ENCODE results near the gene ANXA7. TPM values are rescaled to one million over a fixed set of nuclear protein-coding genes. Genes with fewer than 3 reads are reported as not detected.
A peak's percentile ranks its signal among the peaks of the same experiment; 100 is the strongest.

The ANXA7 gene
- total and polyA plus RNA-seq, 2 donors, result 54.0 to 103 TPM

DNA sequence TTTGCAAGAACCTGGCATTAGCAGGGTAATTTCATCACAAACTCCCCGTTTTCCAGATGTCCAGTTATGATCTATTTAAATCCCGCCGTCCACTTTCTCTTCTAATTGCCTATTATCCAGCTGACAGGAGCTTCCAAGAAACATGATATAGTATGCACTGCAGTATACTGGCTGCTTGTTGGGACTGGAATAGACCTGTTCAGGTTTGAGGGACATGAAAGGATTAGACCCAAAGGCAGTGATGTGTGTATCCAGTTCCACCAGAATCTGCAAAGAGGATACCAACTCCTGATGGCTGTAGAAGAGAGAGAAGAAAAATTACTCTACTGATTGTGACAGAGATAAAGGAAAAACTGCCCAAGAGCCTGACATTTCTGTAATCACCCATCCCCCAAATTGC is 10.6 kb upstream of the ANXA7 start:
- no peak overlapping the region for H3K4me3 ChIP-seq (ENCODE audit: low read depth, low read length)
- 76% methylated on average over 3 of the region's 3 CpGs for WGBS
- no peak overlapping the region for H3K27ac ChIP-seq (ENCODE audit: low read depth)
- no peak for DNase-seq (ENCODE audit: extremely low spot score)
- no peaks in the 10 kb centered on the region for H3K36me3 ChIP-seq (ENCODE audit: insufficient read depth)
- H3K4me1 ChIP-seq (ENCODE audit: insufficient read depth), result no peaks in the 10 kb centered on the region

DNA sequence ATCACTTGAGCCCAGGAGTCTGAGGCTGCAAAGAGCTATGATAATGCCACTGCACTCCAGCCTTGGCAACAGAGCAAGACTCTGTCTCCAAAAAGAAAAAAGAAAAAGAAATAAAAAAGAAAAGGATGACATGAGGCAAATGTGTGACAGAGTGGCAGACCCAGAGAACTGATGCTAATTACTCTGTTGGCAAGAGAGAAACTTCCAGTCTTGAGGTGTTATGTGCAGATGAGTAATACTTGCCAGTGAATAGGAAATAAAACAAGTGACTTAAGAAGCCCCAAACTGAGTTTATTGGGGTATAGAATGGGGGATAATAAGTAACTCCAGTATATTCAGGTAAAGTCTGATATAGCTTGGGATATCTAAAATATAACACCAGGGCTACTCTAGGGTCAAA is 9.5 kb upstream of the ANXA7 start:
- no peak overlapping the region for H3K27ac ChIP-seq (ENCODE audit: low read depth)
- H3K4me1 ChIP-seq (ENCODE audit: insufficient read depth), result no peaks in the 10 kb centered on the region
- no peak for DNase-seq (ENCODE audit: extremely low spot score)
- no peak overlapping the region for H3K4me3 ChIP-seq (ENCODE audit: low read depth, low read length)
- H3K36me3 ChIP-seq (ENCODE audit: insufficient read depth), result no peaks in the 10 kb centered on the region

DNA sequence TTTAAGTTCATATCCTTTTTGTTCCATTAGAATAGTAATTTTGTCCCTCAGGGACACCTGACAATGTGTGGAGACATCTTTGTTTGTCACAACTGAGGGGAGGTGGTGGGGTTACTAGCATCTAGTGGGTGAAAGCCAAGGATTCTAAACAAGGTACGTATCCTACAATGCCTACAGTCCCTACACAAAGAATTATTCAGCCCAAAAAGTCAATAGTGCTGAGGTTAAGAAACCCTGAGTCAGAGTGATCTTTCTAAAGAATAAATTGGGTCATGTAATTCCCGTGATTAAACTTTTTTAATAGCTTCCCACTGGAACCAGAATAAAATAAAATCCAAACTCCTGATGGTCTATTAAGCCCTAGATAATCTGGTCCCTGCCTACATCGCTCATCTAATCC is 2.7 kb upstream of the ANXA7 start:
- Histone ChIP-seq H3K36me3 (ENCODE audit: insufficient read depth) (no peaks in the 10 kb centered on the region), H3K27ac (ENCODE audit: low read depth) (no peak overlapping the region), H3K4me1 (ENCODE audit: insufficient read depth) (no peaks in the 10 kb centered on the region), H3K4me3 (ENCODE audit: low read depth, low read length) (no peak overlapping the region)
- 89% methylated on average over 3 of the region's 3 CpGs for WGBS
- no peak for DNase-seq (ENCODE audit: extremely low spot score)

DNA sequence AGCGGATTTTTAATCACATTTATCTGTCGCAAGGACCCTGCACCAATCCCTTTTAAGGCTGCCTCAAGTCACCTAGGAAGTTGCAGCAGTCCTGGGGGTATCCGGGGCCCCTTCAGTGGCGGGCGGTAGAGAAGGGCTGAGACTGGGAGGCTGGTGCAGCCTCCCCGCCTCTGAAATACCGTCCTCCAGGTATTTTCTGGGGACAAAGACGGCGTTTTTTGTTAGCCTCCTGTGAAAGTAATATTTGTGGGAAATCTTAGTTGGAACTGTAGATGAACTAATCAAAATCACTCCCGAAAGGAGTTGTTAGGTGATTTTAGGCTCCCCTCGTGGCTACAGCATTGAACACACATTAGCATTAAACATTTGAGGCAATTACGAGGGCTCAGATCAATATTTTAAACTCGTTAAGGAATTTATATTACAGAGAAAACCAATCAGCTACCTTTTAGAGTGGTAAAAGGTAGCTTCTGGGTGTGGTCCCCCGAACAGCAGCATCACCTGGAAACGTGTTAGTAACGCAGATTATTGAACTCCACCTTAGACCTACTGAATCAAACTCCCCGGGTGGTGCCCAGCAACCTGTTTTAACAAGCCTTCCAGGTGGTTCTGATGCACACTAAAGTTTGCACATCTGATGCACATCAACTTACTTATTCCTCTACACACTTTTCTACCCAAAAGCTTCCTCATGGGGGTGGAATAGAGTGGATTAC is 530 bp upstream of the ANXA7 start:
- DNase-seq (ENCODE audit: extremely low spot score), result peak; percentile 14
- Histone ChIP-seq H3K36me3 (ENCODE audit: insufficient read depth) (peaks cover 2% of the 10 kb centered on the region), H3K4me3 (ENCODE audit: low read depth, low read length) (peak overlapping the region; percentile 83), H3K4me1 (ENCODE audit: insufficient read depth) (no peaks in the 10 kb centered on the region), H3K27ac (ENCODE audit: low read depth) (peak overlapping the region; percentile 77)
- 8% methylated on average over 17 of the region's 17 CpGs for WGBS

DNA sequence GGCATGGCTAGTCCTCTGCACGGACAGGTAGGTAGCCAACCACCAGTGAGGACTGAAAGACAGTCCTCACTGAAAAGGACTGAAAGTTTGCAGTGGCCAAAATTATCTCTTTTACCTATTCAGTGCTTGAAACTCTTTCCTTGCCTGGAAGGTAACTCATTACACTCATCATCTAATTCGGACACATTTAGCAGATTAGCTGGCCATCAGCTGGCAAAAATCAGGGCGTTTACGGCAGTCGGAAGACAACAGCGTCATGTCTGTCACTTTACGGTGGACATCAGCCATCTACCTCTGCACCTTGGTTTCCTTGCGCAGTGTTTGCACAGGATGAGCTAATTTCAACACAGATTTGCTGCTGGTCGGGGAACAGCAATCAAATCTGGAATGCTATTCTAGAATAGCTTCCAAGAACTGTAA is 740 bp downstream of the ANXA7 start:
- peak overlapping the region; percentile 97 for H3K27ac ChIP-seq (ENCODE audit: low read depth)
- H3K4me3 ChIP-seq (ENCODE audit: low read depth, low read length), result peak overlapping the region; percentile 83
- WGBS, result 3% methylated on average over 9 of the region's 9 CpGs
- peak; percentile 25 for DNase-seq (ENCODE audit: extremely low spot score)
- H3K4me1 ChIP-seq (ENCODE audit: insufficient read depth), result no peaks in the 10 kb centered on the region
- peaks cover 2% of the 10 kb centered on the region for H3K36me3 ChIP-seq (ENCODE audit: insufficient read depth)

DNA sequence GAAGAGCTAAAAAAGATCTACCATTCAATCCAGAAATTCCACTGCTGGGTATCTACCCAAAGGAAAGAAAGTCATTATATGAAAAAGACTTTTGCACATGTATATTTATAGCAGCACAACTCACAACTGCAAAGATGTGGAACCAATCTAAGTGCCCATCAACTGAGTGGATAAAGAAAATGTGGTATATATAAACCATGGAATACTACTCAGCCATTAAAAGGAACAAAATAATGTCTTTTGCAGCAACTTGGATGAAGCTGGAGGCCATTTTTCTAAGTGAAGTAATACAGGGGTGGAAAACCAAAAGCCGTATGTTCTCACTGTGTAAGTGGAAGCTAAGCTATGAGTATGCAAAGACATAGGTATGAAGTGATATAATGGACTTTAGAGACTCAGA is 3.0 kb downstream of the ANXA7 start:
- Histone ChIP-seq H3K27ac (ENCODE audit: low read depth) (no peak overlapping the region), H3K4me3 (ENCODE audit: low read depth, low read length) (no peak overlapping the region), H3K36me3 (ENCODE audit: insufficient read depth) (peaks cover 2% of the 10 kb centered on the region), H3K4me1 (ENCODE audit: insufficient read depth) (no peaks in the 10 kb centered on the region)
- WGBS, result 97% methylated on average over 1 of the region's 1 CpG
- DNase-seq (ENCODE audit: extremely low spot score), result no peak

DNA sequence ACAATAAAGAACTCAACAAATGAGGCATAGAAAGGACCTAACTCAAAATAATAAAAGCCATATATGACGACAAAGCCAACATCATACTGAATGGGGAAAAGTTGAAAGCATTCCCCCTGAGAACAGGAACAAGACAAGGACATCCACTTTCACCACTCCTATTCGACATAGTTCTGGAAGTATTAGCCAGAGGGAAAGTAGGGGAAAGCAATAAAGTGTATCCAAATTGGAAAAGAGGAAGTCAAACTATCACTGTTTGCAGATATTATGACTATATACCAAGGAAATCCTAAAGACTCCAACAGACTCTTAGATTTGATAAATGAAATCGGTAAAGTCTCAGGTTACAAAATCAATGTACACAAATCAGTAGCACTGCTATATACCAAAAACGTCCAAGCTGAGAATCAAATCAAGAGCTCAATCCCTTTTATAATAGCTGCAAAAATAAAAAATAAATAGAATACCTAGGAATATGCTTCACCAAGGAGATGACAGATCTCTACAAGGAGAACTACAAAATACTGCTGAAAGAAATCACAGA is 4.8 kb downstream of the ANXA7 start:
- Histone ChIP-seq H3K27ac (ENCODE audit: low read depth) (no peak overlapping the region), H3K4me1 (ENCODE audit: insufficient read depth) (no peaks in the 10 kb centered on the region), H3K4me3 (ENCODE audit: low read depth, low read length) (no peak overlapping the region), H3K36me3 (ENCODE audit: insufficient read depth) (peaks cover 2% of the 10 kb centered on the region)
- WGBS, result 83% methylated on average over 4 of the region's 4 CpGs
- DNase-seq (ENCODE audit: extremely low spot score), result no peak

DNA sequence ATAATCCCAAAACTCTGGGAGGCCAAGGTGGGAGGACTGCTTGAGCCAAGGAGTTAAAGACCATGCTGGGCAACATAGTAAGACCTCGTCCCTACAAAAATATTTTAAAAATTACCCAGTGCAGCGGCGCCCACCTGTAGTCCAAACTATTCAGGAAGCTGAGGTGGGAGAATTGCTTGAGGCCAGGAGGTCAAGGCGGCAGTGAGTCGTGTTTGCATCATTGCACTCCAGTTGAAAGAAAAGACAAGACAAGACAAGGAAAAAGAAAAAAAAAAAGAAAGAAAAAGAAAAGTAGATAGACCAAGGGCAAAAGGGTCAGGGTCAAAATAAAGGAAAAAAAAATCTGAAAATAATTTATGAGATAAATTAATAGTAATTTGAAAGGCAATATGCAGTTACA is 5.8 kb downstream of the ANXA7 start:
- H3K4me1 ChIP-seq (ENCODE audit: insufficient read depth), result no peaks in the 10 kb centered on the region
- no peak for DNase-seq (ENCODE audit: extremely low spot score)
- no peak overlapping the region for H3K4me3 ChIP-seq (ENCODE audit: low read depth, low read length)
- H3K27ac ChIP-seq (ENCODE audit: low read depth), result no peak overlapping the region
- H3K36me3 ChIP-seq (ENCODE audit: insufficient read depth), result peaks cover 2% of the 10 kb centered on the region
- WGBS, result 94% methylated on average over 5 of the region's 5 CpGs

DNA sequence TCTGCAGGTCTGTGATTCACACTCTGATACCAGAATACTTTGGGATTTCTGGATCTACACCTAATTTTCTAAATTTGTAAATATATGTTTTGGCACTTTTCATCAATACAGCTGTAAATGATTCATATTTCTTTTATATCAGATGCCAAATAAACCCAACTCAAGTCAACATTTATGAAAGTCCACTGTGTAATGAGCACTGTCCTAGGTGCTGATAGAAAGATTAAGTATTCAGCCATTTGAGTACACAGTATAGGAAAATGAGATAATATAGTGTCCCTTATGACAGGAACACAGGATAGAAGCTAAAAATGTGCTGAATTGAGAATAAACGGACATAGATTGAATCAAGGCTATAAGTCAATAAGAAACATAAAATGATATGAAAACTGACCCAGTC is 6.4 kb downstream of the ANXA7 start:
- peaks cover 2% of the 10 kb centered on the region for H3K36me3 ChIP-seq (ENCODE audit: insufficient read depth)
- WGBS, result 97% methylated on average over 1 of the region's 1 CpG
- no peaks in the 10 kb centered on the region for H3K4me1 ChIP-seq (ENCODE audit: insufficient read depth)

DNA sequence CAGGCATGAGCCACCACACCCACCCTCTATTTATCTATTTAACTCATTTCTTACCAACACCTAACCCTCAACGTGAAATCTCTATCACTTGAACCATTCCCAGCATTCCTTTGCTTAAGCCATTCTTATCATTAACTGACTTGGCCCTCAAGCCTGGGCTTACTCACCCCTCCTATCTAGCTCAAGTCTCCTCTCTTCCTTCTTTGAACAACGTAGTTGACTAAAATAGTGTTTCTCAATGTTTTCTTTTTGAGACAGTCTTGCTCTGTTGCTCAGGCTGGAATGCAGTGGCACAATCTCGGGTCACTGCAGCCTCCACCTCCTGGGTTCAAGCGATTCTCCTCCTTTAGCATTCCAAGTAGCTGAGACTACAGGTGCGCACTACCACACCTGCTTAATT is 7.0 kb downstream of the ANXA7 start:
- Histone ChIP-seq H3K4me1 (ENCODE audit: insufficient read depth) (no peaks in the 10 kb centered on the region), H3K4me3 (ENCODE audit: low read depth, low read length) (no peak overlapping the region), H3K27ac (ENCODE audit: low read depth) (no peak overlapping the region), H3K36me3 (ENCODE audit: insufficient read depth) (peaks cover 2% of the 10 kb centered on the region)
- WGBS, result 87% methylated on average over 5 of the region's 5 CpGs
- DNase-seq (ENCODE audit: extremely low spot score), result no peak

More for the DNA sequence above, 6.4 kb downstream of the ANXA7 start:
- DNase-seq (ENCODE audit: extremely low spot score), result no peak
- H3K4me3 ChIP-seq (ENCODE audit: low read depth, low read length), result no peak overlapping the region
- H3K27ac ChIP-seq (ENCODE audit: low read depth), result no peak overlapping the region

DNA sequence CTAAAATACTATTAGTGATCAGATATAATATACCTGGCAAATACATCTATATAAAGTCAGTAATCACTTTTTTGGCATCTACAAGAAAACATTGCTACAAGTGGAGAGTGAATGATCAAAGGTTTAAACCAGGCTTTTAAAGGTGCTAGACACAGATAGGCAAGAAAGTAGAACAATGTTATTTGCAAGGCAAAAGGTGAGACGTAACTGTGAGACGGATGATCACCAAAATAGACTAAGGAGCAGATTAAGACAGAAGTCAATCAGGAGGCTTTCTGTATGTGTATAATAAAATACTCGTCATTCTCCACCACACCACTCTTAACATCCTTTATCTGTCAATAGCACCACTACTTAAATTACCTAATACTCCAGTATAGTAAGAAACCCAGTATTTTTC is 8.3 kb downstream of the ANXA7 start:
- no peak overlapping the region for H3K4me3 ChIP-seq (ENCODE audit: low read depth, low read length)
- H3K27ac ChIP-seq (ENCODE audit: low read depth), result no peak overlapping the region
- 92% methylated on average over 3 of the region's 3 CpGs for WGBS
- peaks cover 2% of the 10 kb centered on the region for H3K36me3 ChIP-seq (ENCODE audit: insufficient read depth)
- no peak for DNase-seq (ENCODE audit: extremely low spot score)
- no peaks in the 10 kb centered on the region for H3K4me1 ChIP-seq (ENCODE audit: insufficient read depth)

DNA sequence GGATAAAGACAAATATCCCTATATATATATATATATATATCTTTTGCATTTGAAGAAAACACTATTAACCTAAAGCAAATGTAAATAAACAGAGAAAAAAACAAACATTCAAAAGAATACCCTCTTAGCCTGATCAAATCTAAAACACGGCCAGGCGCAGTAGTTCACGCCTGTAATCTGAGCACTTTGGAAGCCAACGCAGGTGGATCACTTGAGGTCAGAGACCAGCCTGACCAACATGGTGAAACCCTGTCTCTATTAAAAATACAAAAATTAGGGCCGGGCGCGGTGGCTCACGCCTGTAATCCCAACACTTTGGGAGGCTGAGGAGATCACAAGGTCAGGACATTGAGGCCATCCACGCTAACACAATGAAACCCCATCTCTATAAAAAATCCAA is 9.2 kb downstream of the ANXA7 start:
- Histone ChIP-seq H3K4me3 (ENCODE audit: low read depth, low read length) (no peak overlapping the region), H3K36me3 (ENCODE audit: insufficient read depth) (peaks cover 1% of the 10 kb centered on the region), H3K4me1 (ENCODE audit: insufficient read depth) (no peaks in the 10 kb centered on the region), H3K27ac (ENCODE audit: low read depth) (no peak overlapping the region)
- DNase-seq (ENCODE audit: extremely low spot score), result no peak
- WGBS, result 95% methylated on average over 9 of the region's 9 CpGs

DNA sequence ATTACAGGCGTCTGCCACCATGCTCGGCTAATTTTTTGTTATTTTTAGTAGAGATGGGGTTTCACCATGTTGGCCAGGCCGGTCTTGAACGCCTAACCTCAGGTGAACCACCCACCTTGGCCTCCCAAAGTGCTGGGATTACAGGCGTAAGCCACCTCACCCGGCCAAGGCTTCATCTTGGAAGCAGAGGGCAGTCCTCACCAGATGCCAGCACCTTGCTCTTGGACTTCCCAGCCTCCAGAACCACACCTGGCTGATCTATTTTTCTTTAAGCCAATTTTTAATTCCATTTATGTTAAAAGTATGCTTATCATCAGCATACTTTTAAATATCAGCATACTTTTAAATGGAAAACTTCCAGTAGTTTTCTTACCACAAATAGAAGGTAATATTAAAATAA is 12.2 kb downstream of the ANXA7 start:
- H3K4me1 ChIP-seq (ENCODE audit: insufficient read depth), result no peaks in the 10 kb centered on the region
- 98% methylated on average over 6 of the region's 6 CpGs for WGBS
- DNase-seq (ENCODE audit: extremely low spot score), result no peak
- no peak overlapping the region for H3K27ac ChIP-seq (ENCODE audit: low read depth)
- peaks cover 1% of the 10 kb centered on the region for H3K36me3 ChIP-seq (ENCODE audit: insufficient read depth)
- no peak overlapping the region for H3K4me3 ChIP-seq (ENCODE audit: low read depth, low read length)

DNA sequence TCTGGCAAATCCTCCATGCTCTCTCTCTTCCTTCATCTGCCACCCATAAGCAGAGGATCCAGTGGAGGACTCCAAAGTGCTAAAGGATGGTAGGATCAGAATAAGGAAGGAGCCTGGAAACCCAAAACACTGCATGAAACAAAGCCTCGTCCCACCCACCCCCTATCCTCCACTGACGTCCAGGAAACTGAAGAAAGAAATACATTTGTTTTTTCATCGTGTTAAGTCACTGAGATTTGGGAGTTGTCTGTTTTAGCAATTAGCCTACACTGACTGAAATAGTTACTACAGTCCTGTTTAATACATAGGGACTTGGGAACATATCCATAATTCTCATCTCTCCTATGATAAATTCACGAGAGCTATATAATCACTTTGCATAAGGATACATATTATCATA is 14.8 kb downstream of the ANXA7 start:
- WGBS, result 72% methylated on average over 4 of the region's 4 CpGs
- no peak for DNase-seq (ENCODE audit: extremely low spot score)
- no peak overlapping the region for H3K27ac ChIP-seq (ENCODE audit: low read depth)
- no peak overlapping the region for H3K4me3 ChIP-seq (ENCODE audit: low read depth, low read length)
- H3K36me3 ChIP-seq (ENCODE audit: insufficient read depth), result peaks cover 1% of the 10 kb centered on the region
- H3K4me1 ChIP-seq (ENCODE audit: insufficient read depth), result no peaks in the 10 kb centered on the region

Data from urinary bladder (tissue), 4 donors.